Measurements from ENCODE around the gene USP34. TPM values are rescaled to one million over a fixed set of nuclear protein-coding genes. Genes with fewer than 3 reads are reported as not detected.

The USP34 gene
- total and polyA plus RNA-seq, 2 of the 8 experiments (the other 6 are each of a cell fraction or from before 2014, with no cell fraction given) = 56.7 to 91.7 TPM

GRCh38 chr2:61416871-61417645 lies 53.8 kb downstream of the USP34 start (continued):
- TF ChIP-seq CHD7 (IDR thresholded peaks at IDR 0.05; ENCODE audit: insufficient replicate concordance, low read length) (no peak), KDM1A (IDR thresholded peaks at IDR 0.05; ENCODE audit: borderline replicate concordance, low read length) (no peak), ASH2L (IDR thresholded peaks at IDR 0.05; ENCODE audit: low read length) (no peak), SRF (IDR thresholded peaks at IDR 0.05; ENCODE audit: low read depth, low read length) (no peak), SP2 (IDR thresholded peaks at IDR 0.05; ENCODE audit: low read length) (no peak), CBX8 (IDR thresholded peaks at IDR 0.05; ENCODE audit: borderline replicate concordance, low read depth, low read length) (no peak), GABPA (IDR thresholded peaks at IDR 0.05; ENCODE audit: borderline replicate concordance, insufficient read depth, low read length) (no peak), EP300 (IDR thresholded peaks at IDR 0.05; ENCODE audit: borderline replicate concordance in 1 of 2, low read depth in 2 of 2, low read length in 2 of 2) (no peak), JUN (IDR thresholded peaks at IDR 0.05; ENCODE audit: low read depth, low read length) (no peak), SIX5 (IDR thresholded peaks at IDR 0.05; ENCODE audit: low read depth, low read length) (no peak)

All from H1 (cell line).